Neural cell (in vitro differentiated cells): ENCODE data around the gene CD6. TPM values are rescaled to one million over a fixed set of nuclear protein-coding genes. Genes with fewer than 3 reads are reported as not detected.

Source experiments
- H2AFZ ChIP-seq: fragments of 200-600, 300-800 bp; sonication (generic), shearing (Covaris generic); 2 replicates; pipeline ENCODE4 v1.6.0; 2014; ENCODE audit warnings: low read depth, mild to moderate bottlenecking, antibody characterized with exemption, low read length, moderate library complexity
- H3F3A ChIP-seq: fragments of 200-600 bp; shearing (Covaris generic); 2 replicates; pipeline ENCODE4 v1.6.1; 2016; ENCODE audit warnings: mild to moderate bottlenecking, moderate library complexity, mixed read lengths, antibody characterized with exemption, low read length; ENCODE audit not compliant: insufficient read depth, poor library complexity, severe bottlenecking
- H3K27ac ChIP-seq: fragments of 200-600, 300-800 bp; sonication (generic), shearing (Covaris generic); 2 replicates; pipeline ENCODE4 v1.5.1; 2014; ENCODE audit warnings: mild to moderate bottlenecking, low read length, moderate library complexity
- H3K27me3 ChIP-seq: fragments of 300-800, 200-600 bp; sonication (generic), shearing (Covaris generic); 2 replicates; pipeline ENCODE4 v1.6.0; 2014; ENCODE audit warnings: mild to moderate bottlenecking, low read depth, low read length, moderate library complexity; ENCODE audit not compliant: insufficient read depth
- H3K36me3 ChIP-seq: fragments of 300-800, 200-600 bp; sonication (generic), shearing (Covaris generic); 2 replicates; pipeline ENCODE4 v1.5.1; 2014; ENCODE audit warnings: mild to moderate bottlenecking, antibody characterized with exemption, low read length, moderate library complexity; ENCODE audit not compliant: insufficient read depth
- H3K4me2 ChIP-seq: fragments of 300-800, 200-600 bp; sonication (generic), shearing (Covaris generic); 2 replicates; pipeline ENCODE4 v1.6.0; 2014; ENCODE audit warnings: mild to moderate bottlenecking, low read length
- H3K4me3 ChIP-seq: fragments of 300-800, 200-600 bp; sonication (generic), shearing (Covaris generic); 2 replicates; pipeline ENCODE4 v1.5.1; 2014; ENCODE audit warnings: mild to moderate bottlenecking, low read length, moderate library complexity
- H3K79me2 ChIP-seq: fragments of 200-600 bp; shearing (Covaris generic); replicated peaks from 2 replicates; pipeline ENCODE4 v1.6.0; 2014; ENCODE audit warnings: mild to moderate bottlenecking, low read length, moderate library complexity; ENCODE audit not compliant: insufficient read depth
- H3K9ac ChIP-seq: fragments of 300-800, 200-600 bp; sonication (generic), shearing (Covaris generic); 2 replicates; pipeline ENCODE4 v1.6.1; 2016; ENCODE audit warnings: mild to moderate bottlenecking, low read length, mixed read lengths
- H3K9me2 ChIP-seq: fragments of 200-600 bp; shearing (Covaris generic); 2 replicates; pipeline ENCODE4 v1.6.1; 2016; ENCODE audit warnings: mild to moderate bottlenecking, low read length, mixed read lengths; ENCODE audit not compliant: insufficient read depth
- H3K9me3 ChIP-seq: fragments of 200-600, 300-800 bp; sonication (generic), shearing (Covaris generic); 2 replicates; pipeline ENCODE4 v1.6.1; 2016; ENCODE audit warnings: mild to moderate bottlenecking, mixed run types, low read length, moderate library complexity, mixed read lengths
- H4K20me1 ChIP-seq: fragments of 200-600 bp; shearing (Covaris generic); 2 replicates; pipeline ENCODE4 v1.6.1; 2016; ENCODE audit warnings: mild to moderate bottlenecking, mixed run types; ENCODE audit not compliant: insufficient read depth
- CTCF ChIP-seq: fragments of 450-650 bp; IDR thresholded peaks from 2 replicates; pipeline ENCODE4 v1.5.1; 2014; ENCODE audit warnings: antibody characterized with exemption, mild to moderate bottlenecking, moderate library complexity; ENCODE audit not compliant: poor library complexity, severe bottlenecking
- EP300 ChIP-seq: fragments of 450-650 bp; conservative IDR thresholded peaks from 2 replicates; pipeline ENCODE4 v1.6.1; 2014; ENCODE audit warnings: antibody characterized with exemption, mild to moderate bottlenecking, moderate library complexity; ENCODE audit not compliant: poor library complexity, severe bottlenecking
- EZH2 ChIP-seq: fragments of 200-600, 300-800 bp; shearing (Covaris generic), sonication (generic); IDR thresholded peaks from 2 replicates; pipeline ENCODE4 v1.6.1; 2014; ENCODE audit warnings: antibody characterized with exemption, low read length, borderline replicate concordance, mild to moderate bottlenecking; ENCODE audit not compliant: insufficient read depth, poor library complexity, severe bottlenecking
- MXI1 ChIP-seq: fragments of 450-650 bp; conservative IDR thresholded peaks from 2 replicates; pipeline ENCODE4 v1.6.1; 2014; ENCODE audit warnings: antibody characterized with exemption, mild to moderate bottlenecking; ENCODE audit not compliant: poor library complexity, severe bottlenecking
- POLR2AphosphoS5 ChIP-seq: IDR thresholded peaks from 2 replicates; pipeline ENCODE4 v1.6.1; 2012
- RAD21 ChIP-seq: fragments of 450-650 bp; conservative IDR thresholded peaks from 2 replicates; pipeline ENCODE4 v1.6.1; 2014; ENCODE audit warnings: antibody characterized with exemption, mild to moderate bottlenecking, moderate library complexity
- REST ChIP-seq: IDR thresholded peaks from 2 replicates; pipeline ENCODE4 v1.6.1; 2012; ENCODE audit warnings: borderline replicate concordance
- SMC3 ChIP-seq: fragments of 450-650 bp; conservative IDR thresholded peaks from 2 replicates; pipeline ENCODE4 v1.6.1; 2014; ENCODE audit warnings: antibody characterized with exemption, mild to moderate bottlenecking, moderate library complexity; ENCODE audit not compliant: poor library complexity
- TAF1 ChIP-seq: IDR thresholded peaks from 2 replicates; pipeline ENCODE4 v1.6.1; 2012; ENCODE audit warnings: low read depth
- polyA plus RNA-seq: library from polyadenylated mRNA; depleted of rRNA; stranded (reverse); fragments of >200 nt; gene quantifications from 2 replicates; pipeline ENCODE4 v1.2.3, GENCODE V29; 2014

CD6 gene
- polyA plus RNA-seq, 1 donor from 2014 or later: not detected

- Histone ChIP-seq H3K9me3 (no peaks in the 10 kb centered on the region), H3K9ac (no peak overlapping the region), H3K4me3 (no peak overlapping the region), H3K27me3 (no peaks in the 10 kb centered on the region), H3K27ac (no peak overlapping the region), H3K36me3 (no peaks in the 10 kb centered on the region), H3K4me2 (no peak overlapping the region), H2AFZ (no peak overlapping the region), H4K20me1 (no peaks in the 10 kb centered on the region), H3K79me2 (no peaks in the 10 kb centered on the region), H3K9me2 (no peaks in the 10 kb centered on the region), H3F3A (no peaks in the 10 kb centered on the region)
- TF ChIP-seq RAD21 (no peak), CTCF (no peak), EZH2 (no peak), TAF1 (no peak)
Measured at GRCh38 chr11:60934790-60935605, 36.5 kb upstream of the CD6 start.

GRCh38 chr11:60935676-60936442 lies 35.6 kb upstream of the CD6 start:
- Histone ChIP-seq H3K9me3 (no peaks in the 10 kb centered on the region), H3F3A (no peaks in the 10 kb centered on the region), H3K27ac (no peak overlapping the region), H3K36me3 (no peaks in the 10 kb centered on the region), H3K4me3 (no peak overlapping the region), H4K20me1 (no peaks in the 10 kb centered on the region), H3K79me2 (no peaks in the 10 kb centered on the region), H3K9me2 (no peaks in the 10 kb centered on the region), H3K9ac (no peak overlapping the region), H3K27me3 (no peaks in the 10 kb centered on the region), H3K4me2 (no peak overlapping the region), H2AFZ (no peak overlapping the region)
- TF ChIP-seq TAF1 (no peak), EP300 (no peak), MXI1 (no peak), POLR2AphosphoS5 (no peak), EZH2 (no peak), CTCF (no peak), SMC3 (no peak), RAD21 (no peak), REST (no peak)
